IMR-90 (cell line): Measurements from ENCODE around the gene RTP4. TPM values are rescaled to one million over a fixed set of nuclear protein-coding genes. Genes with fewer than 3 reads are reported as not detected.

Experiments
- CHD1 ChIP-seq: IDR thresholded peaks from 2 replicates; pipeline ENCODE4 v1.6.1; 2012; ENCODE audit warnings: low read depth, low read length, improper control_type of control experiment
- FOS ChIP-seq: fragments of 150-350 bp; IDR thresholded peaks from 2 replicates; pipeline ENCODE4 v1.6.1; 2016; ENCODE audit warnings: low read depth, low read length
- MAZ ChIP-seq: IDR thresholded peaks from 2 replicates; pipeline ENCODE4 v1.6.1; 2012; ENCODE audit warnings: low read depth, mild to moderate bottlenecking, low read length, improper control_type of control experiment, moderate library complexity, borderline replicate concordance
- NFE2L2 ChIP-seq: fragments of 150-350 bp; IDR thresholded peaks from 2 replicates; pipeline ENCODE4 v1.6.1; 2016; ENCODE audit warnings: low read depth, mild to moderate bottlenecking, low read length
- polyA plus RNA-seq, 3 experiments: library from polyadenylated mRNA; depleted of rRNA; stranded (reverse); fragments of >200 nt; gene quantifications; 2 replicates each; pipeline ENCODE4 v1.2.3, GENCODE V29; 2012; ENCODE audit warnings: low replicate concordance in 1 of 3
- total RNA-seq: library from RNA; depleted of rRNA; stranded (reverse); fragments of >200 nt; gene quantifications from 2 replicates; pipeline ENCODE4 v1.2.3, GENCODE V29; 2012

The RTP4 gene
- total and polyA plus RNA-seq, 2 of the 4 experiments (the other 2 are of a cell fraction), result not detected

DNA sequence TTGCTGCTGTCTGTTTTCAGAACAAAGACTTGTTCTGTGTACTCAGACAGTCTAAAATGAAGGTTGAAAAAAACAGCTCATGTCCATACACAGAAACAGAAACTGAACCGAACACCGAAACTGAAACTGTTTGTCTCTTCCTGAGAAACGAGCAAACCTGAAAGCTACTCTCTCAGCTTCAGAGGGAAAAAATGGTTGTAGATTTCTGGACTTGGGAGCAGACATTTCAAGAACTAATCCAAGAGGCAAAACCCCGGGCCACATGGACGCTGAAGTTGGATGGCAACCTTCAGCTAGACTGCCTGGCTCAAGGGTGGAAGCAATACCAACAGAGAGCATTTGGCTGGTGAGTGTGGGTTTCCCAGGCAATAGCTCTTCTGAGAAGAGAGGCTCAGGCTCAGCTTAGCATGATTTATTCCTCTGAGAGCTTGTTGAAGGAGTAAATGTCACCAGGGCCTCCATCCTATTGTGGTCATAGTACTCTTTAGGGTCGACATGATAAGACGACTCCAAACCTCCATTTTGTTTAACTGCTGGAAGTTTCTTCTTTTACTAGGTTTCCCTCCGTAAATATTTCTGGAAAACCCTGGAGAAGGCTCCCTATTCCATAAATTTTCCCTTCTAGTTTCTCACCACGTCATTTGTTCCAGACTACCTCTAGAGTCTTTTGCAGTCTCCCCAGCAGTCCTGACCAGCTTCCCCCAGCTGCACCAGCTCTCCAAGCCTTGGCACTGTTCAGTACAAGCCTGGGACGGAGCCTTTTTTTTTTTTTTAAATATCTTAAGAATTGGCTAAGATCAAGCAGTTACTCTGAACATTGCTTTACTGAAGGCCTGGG lies at the start of gene RTP4 (continued):
- TF ChIP-seq NFE2L2 (no peak), MAZ (no peak), CHD1 (no peak), FOS (no peak)
